ENCODE data around the gene DNTT.

- TF ChIP-seq, protein P1, sequence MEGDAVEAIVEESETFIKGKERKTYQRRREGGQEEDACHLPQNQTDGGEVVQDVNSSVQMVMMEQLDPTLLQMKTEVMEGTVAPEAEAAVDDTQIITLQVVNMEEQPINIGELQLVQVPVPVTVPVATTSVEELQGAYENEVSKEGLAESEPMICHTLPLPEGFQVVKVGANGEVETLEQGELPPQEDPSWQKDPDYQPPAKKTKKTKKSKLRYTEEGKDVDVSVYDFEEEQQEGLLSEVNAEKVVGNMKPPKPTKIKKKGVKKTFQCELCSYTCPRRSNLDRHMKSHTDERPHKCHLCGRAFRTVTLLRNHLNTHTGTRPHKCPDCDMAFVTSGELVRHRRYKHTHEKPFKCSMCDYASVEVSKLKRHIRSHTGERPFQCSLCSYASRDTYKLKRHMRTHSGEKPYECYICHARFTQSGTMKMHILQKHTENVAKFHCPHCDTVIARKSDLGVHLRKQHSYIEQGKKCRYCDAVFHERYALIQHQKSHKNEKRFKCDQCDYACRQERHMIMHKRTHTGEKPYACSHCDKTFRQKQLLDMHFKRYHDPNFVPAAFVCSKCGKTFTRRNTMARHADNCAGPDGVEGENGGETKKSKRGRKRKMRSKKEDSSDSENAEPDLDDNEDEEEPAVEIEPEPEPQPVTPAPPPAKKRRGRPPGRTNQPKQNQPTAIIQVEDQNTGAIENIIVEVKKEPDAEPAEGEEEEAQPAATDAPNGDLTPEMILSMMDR (IDR thresholded peaks at IDR 0.05), result no peak
- TF ChIP-seq, protein P2, sequence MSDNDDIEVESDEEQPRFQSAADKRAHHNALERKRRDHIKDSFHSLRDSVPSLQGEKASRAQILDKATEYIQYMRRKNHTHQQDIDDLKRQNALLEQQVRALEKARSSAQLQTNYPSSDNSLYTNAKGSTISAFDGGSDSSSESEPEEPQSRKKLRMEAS (IDR thresholded peaks at IDR 0.05), result no peak
- TF ChIP-seq, protein P3, sequence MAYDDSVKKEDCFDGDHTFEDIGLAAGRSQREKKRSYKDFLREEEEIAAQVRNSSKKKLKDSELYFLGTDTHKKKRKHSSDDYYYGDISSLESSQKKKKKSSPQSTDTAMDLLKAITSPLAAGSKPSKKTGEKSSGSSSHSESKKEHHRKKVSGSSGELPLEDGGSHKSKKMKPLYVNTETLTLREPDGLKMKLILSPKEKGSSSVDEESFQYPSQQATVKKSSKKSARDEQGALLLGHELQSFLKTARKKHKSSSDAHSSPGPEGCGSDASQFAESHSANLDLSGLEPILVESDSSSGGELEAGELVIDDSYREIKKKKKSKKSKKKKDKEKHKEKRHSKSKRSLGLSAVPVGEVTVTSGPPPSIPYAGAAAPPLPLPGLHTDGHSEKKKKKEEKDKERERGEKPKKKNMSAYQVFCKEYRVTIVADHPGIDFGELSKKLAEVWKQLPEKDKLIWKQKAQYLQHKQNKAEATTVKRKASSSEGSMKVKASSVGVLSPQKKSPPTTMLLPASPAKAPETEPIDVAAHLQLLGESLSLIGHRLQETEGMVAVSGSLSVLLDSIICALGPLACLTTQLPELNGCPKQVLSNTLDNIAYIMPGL (CRISPR knock-in tag; IDR thresholded peaks at IDR 0.05; ENCODE audit: borderline replicate concordance), result no peak
Measured at GRCh38 chr10:96376483-96376882, 72.2 kb downstream of the DNTT start.

Measured in A549 (cell line).